Activated CD4-positive, alpha-beta T cell treated with anti-CD3 and anti-CD28 coated beads, Interleukin-2, Interleukin-4, amounts not matched to agents 100 ng/mL and 50 ng/mL, durations not matched to agents 16 hours and 8 hours (primary cell): ENCODE measurements around the gene LRCH1.

ENCODE experiments used
- DNase-seq: peaks from one replicate; pipeline ENCODE4 v3.0.0-alpha.2; 2020; ENCODE audit warnings: low spot score

Gene LRCH1

DNA sequence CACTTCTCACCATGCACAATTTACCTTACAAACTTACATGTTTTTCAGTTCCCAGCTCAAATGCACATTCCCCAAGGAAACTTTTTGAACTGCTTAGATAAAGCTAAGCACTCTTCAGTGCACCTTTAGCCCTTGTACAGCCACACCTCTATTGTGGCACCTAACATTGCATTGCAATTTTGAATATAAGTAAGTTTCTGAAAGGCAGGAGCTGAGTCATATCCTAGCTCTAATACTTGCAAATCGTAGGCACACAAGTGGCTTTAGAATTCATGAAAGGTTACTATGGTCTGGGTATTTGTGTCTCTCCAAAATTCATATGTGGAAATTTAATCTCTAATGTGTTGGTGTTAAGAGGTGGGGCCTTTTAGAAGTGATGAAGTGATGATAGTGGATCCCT is 248.9 kb downstream of the LRCH1 start:
- no peak for DNase-seq
